ENCODE data around the gene HIPK2.

GRCh38 chr7:139523199-139523941 is 254.4 kb downstream of the HIPK2 start, which contains the start of gene CLEC2L:
- TF ChIP-seq ZFP36 (IDR thresholded peaks at IDR 0.05; ENCODE audit: borderline replicate concordance, partially characterized antibody) = no peak
- TF ChIP-seq BHLHE40 (IDR thresholded peaks at IDR 0.05; ENCODE audit: low read depth, low read length) = no peak
- TF ChIP-seq, protein P1, sequence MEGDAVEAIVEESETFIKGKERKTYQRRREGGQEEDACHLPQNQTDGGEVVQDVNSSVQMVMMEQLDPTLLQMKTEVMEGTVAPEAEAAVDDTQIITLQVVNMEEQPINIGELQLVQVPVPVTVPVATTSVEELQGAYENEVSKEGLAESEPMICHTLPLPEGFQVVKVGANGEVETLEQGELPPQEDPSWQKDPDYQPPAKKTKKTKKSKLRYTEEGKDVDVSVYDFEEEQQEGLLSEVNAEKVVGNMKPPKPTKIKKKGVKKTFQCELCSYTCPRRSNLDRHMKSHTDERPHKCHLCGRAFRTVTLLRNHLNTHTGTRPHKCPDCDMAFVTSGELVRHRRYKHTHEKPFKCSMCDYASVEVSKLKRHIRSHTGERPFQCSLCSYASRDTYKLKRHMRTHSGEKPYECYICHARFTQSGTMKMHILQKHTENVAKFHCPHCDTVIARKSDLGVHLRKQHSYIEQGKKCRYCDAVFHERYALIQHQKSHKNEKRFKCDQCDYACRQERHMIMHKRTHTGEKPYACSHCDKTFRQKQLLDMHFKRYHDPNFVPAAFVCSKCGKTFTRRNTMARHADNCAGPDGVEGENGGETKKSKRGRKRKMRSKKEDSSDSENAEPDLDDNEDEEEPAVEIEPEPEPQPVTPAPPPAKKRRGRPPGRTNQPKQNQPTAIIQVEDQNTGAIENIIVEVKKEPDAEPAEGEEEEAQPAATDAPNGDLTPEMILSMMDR (IDR thresholded peaks at IDR 0.05) = no peak
- no peak for TF ChIP-seq JUNB (IDR thresholded peaks at IDR 0.05)
- TF ChIP-seq MYC (IDR thresholded peaks at IDR 0.05; ENCODE audit: borderline replicate concordance, low read length) = no peak
- no peak for TF ChIP-seq POLR2A (IDR thresholded peaks at IDR 0.05; ENCODE audit: low read length)
- TF ChIP-seq RAD21 (conservative IDR thresholded peaks at IDR 0.05 in 1 of 2, IDR thresholded peaks at IDR 0.05 in 1 of 2) = no peak
- TF ChIP-seq ESRRA (IDR thresholded peaks at IDR 0.05; ENCODE audit: borderline replicate concordance, low read length) = no peak
- no peak for TF ChIP-seq FOSB (CRISPR knock-in tag; IDR thresholded peaks at IDR 0.05)
- no peak for TF ChIP-seq EHMT2 (IDR thresholded peaks at IDR 0.05; ENCODE audit: low read depth)

All from A549 (cell line).